COR-L47 (cell line): ENCODE data around the gene AGBL5.

ENCODE experiments used
- DNase-seq: peaks from one replicate; lab custom pipeline; 2025; lab: John Stamatoyannopoulos, UW

The AGBL5 gene, protein sequence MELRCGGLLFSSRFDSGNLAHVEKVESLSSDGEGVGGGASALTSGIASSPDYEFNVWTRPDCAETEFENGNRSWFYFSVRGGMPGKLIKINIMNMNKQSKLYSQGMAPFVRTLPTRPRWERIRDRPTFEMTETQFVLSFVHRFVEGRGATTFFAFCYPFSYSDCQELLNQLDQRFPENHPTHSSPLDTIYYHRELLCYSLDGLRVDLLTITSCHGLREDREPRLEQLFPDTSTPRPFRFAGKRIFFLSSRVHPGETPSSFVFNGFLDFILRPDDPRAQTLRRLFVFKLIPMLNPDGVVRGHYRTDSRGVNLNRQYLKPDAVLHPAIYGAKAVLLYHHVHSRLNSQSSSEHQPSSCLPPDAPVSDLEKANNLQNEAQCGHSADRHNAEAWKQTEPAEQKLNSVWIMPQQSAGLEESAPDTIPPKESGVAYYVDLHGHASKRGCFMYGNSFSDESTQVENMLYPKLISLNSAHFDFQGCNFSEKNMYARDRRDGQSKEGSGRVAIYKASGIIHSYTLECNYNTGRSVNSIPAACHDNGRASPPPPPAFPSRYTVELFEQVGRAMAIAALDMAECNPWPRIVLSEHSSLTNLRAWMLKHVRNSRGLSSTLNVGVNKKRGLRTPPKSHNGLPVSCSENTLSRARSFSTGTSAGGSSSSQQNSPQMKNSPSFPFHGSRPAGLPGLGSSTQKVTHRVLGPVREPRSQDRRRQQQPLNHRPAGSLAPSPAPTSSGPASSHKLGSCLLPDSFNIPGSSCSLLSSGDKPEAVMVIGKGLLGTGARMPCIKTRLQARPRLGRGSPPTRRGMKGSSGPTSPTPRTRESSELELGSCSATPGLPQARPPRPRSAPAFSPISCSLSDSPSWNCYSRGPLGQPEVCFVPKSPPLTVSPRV

GRCh38 chr2:27050996-27051901 is at the start of gene AGBL5:
TSS of gene AGBL5 (plus strand) at chr2:27051668. CDS start at chr2:27052959, 1,291 bp downstream.
- DNase-seq = peak; percentile 93

- DNase-seq = no peak
Measured at GRCh38 chr2:27001950-27002349, 49.5 kb upstream of the AGBL5 start.

DNA sequence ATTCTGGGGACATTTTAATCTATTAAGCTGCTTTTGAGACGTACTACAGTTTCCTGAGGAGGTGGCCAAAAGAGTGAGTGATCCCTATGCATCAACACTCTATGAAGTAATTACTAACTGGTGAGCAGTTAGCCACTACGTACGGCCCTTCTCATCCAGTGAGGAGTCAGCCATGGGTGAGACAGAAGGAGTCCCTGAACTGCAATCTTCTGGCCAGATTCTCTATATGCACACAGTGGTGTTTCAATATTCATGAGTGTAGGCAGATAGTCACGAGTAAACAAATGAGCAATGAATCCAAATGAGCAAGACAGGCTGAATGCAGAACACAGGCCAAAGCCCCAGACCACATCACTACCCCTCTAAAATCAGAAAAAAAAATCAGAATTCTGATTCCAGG is 48.5 kb upstream of the AGBL5 start:
- DNase-seq = no peak

GRCh38 chr2:27003857-27004256 is 47.6 kb upstream of the AGBL5 start:
- no peak for DNase-seq

- no peak for DNase-seq
Measured at GRCh38 chr2:27006602-27007415, 44.7 kb upstream of the AGBL5 start.

GRCh38 chr2:27007416-27008374 is 43.8 kb upstream of the AGBL5 start:
- DNase-seq = no peak

- no peak for DNase-seq
Measured at GRCh38 chr2:27008678-27009077, 42.8 kb upstream of the AGBL5 start.

- no peak for DNase-seq
Measured at GRCh38 chr2:27009083-27009482, 42.4 kb upstream of the AGBL5 start.

GRCh38 chr2:27009716-27010115 is 41.8 kb upstream of the AGBL5 start:
- no peak for DNase-seq

GRCh38 chr2:27010139-27010538 is 41.3 kb upstream of the AGBL5 start:
- no peak for DNase-seq

GRCh38 chr2:27013738-27014137 is 37.7 kb upstream of the AGBL5 start:
- no peak for DNase-seq

- DNase-seq = no peak
Measured at GRCh38 chr2:27014771-27015433, 36.6 kb upstream of the AGBL5 start.

- peak; percentile 81 for DNase-seq
Measured at GRCh38 chr2:27016801-27017325, 34.6 kb upstream of the AGBL5 start.

DNA sequence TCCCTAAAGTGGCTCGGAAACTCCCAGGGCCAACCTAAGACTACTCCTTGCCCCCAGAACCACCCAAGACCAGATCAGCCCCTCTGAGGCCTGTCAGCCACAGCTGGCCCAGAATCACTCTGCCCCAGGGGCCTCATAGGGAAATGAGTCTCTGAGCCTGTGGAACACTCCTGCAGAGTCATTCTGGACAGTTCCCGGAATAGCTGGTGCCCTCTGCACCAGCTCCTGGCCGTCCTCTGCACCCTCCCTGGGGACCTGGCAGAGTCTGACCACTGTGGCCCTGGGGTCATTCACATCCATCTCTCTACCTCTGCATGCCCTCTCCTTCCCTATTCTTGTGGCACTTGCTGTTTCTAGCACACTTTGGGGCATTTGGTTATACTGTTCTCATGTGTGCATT is 33.3 kb upstream of the AGBL5 start:
- DNase-seq = no peak

DNA sequence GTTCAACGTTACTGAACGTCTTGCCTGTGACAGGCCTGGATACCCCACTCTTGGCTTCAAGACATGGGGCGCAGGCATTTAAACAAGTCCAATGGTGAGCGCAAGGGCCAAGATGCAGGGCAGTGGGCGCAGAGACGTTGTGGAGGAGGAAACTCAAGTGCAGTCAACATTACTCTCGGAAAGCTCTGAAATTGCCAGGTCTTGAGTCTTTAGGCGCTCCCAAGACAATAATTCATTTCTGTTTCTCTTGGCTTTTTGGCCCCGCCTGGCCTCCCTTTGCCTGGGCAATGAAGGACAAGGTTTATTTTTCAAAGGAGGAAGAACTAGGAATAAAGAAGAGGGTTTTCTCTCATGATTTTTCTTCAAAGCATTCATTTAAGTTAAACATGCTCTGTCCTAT is 32.0 kb upstream of the AGBL5 start:
- DNase-seq = no peak

DNA sequence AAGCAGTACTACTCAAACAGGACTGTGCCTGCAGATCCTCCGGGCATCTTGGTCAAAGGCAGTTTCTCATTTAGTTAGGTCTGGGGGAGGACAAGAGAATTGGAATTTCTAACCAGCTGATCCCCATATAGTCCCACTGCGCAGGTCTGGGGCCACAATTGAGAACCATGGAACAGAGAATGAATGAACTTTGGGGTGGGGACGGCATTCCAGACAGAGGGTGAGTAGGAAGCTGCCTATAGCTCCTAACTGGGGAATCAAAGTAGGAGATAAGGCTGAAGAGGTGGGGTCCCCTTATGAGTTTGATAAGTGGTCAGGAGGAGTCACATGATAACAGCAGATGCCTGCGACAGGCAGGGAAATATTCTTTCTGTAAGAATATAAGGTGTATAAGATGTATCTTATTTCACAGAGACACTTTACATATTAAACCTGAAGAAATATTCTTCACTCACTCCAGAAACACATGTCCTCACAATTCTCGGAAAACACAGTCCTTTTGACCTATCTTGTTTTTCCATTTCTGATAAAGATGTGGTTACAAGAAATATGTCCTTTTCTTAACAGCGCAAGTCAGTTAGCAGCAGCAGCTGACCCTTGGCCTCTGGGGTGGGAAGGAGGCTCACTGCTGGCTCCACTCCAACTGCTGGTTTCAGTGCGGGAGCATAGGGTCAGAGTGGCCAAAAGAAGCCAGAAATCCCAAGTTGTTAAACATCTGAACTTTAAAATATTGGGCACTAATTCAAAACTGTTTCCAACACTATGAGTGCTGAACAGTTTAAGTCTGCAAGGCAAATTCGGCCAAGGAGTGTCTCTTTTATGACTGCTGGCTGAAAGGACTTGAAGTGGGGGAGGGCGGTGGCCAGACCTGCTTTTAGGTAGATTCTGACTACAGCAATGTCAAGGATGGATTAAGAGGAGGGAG is 31.3 kb upstream of the AGBL5 start:
- DNase-seq = no peak

DNA sequence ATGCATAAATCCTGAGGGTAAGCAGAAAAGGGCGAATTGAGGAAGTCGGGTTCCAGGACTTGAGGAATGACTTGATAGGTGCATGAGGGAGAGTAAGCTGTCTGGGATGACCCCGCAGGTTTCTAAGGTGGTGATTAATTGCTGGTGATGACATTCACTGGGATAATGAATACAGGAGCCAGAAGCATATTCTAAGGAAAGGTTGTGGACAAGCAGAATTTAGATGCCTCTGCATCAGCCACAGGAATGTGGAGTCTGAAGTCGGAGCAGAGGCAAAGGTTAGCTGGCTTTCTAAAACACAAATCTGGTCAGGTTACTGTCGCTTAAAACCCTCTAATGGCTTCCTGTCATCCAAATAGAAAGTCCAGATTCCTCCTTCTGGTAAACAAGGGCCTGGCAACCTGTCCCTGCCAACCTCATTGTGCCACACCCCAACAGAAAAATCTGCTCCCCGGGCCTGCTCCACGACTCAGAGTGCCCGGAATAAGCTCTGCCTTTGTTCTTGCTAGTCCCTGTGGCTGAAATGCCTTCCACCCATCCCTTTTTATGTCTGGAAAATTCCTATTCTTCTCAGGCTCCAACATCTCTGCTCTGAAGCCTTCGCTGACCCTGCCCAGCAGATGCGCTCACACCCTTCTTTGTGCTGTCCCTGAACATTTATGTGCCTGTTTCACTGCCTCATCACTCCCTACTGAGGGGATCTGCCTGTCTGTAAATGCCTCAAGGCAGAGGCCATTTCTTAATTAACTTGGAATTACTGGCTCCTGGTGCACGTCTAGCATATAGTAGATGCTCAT is 30.0 kb upstream of the AGBL5 start:
- DNase-seq = no peak
